Measurements from ENCODE around the gene GRID1.
A peak's percentile ranks its signal among the peaks of the same experiment; 100 is the strongest.

The GRID1 gene

GRCh38 chr10:85986777-85987176 is 379.8 kb downstream of the GRID1 start:
- no peak for TF ChIP-seq CTCF (IDR thresholded peaks at IDR 0.05; ENCODE audit: poor library complexity, severe bottlenecking)
- Histone ChIP-seq H3K9me3 (ENCODE audit: severe bottlenecking) (no peaks in the 10 kb centered on the region), H3K4me1 (ENCODE audit: insufficient read depth, poor library complexity, severe bottlenecking) (no peaks in the 10 kb centered on the region), H3K36me3 (ENCODE audit: low read depth) (no peaks in the 10 kb centered on the region), H3K27me3 (ENCODE audit: insufficient read depth, poor library complexity, severe bottlenecking) (no peaks in the 10 kb centered on the region), H3K27ac (ENCODE audit: poor library complexity, severe bottlenecking) (no peak overlapping the region), H3K4me3 (ENCODE audit: severe bottlenecking) (no peak overlapping the region)
- peak; percentile 80 for ATAC-seq (ENCODE audit: low read depth)
- no peak for DNase-seq (ENCODE audit: low spot score)

GRCh38 chr10:85983051-85983450 is 383.5 kb downstream of the GRID1 start:
- no peaks in the 10 kb centered on the region for H3K9me3 ChIP-seq (ENCODE audit: severe bottlenecking)
- no peak for DNase-seq (ENCODE audit: low spot score)
- H3K4me1 ChIP-seq (ENCODE audit: insufficient read depth, poor library complexity, severe bottlenecking): peaks cover 5% of the 10 kb centered on the region
- H3K4me3 ChIP-seq (ENCODE audit: severe bottlenecking): no peak overlapping the region
- ATAC-seq (ENCODE audit: low read depth): no peak
- TF ChIP-seq CTCF (IDR thresholded peaks at IDR 0.05; ENCODE audit: poor library complexity, severe bottlenecking): no peak
- H3K27me3 ChIP-seq (ENCODE audit: insufficient read depth, poor library complexity, severe bottlenecking): no peaks in the 10 kb centered on the region
- no peak overlapping the region for H3K27ac ChIP-seq (ENCODE audit: poor library complexity, severe bottlenecking)
- no peaks in the 10 kb centered on the region for H3K36me3 ChIP-seq (ENCODE audit: low read depth)

DNA sequence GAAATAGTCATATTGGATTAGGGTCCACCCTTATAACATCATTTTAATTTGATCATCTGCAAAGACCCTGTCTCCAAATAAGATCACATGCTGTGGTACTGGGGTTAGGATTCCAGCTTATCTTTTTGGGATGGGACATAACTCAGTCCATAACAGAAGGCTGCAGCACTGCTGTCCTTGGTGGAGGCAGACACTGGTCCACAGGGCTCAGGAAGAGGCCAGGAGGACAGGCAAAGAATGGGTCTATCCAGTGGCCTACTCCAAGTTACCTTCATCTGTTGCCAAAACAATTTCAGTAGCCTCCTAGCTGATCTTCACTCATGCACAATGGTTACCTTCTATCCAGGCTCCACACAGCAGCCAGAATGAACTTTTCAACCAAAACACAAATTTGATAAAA is 387.0 kb downstream of the GRID1 start:
- no peak overlapping the region for H3K27ac ChIP-seq (ENCODE audit: poor library complexity, severe bottlenecking)
- peaks cover 5% of the 10 kb centered on the region for H3K4me1 ChIP-seq (ENCODE audit: insufficient read depth, poor library complexity, severe bottlenecking)
- ATAC-seq (ENCODE audit: low read depth) (no peak), DNase-seq (ENCODE audit: low spot score) (no peak)
- no peaks in the 10 kb centered on the region for H3K27me3 ChIP-seq (ENCODE audit: insufficient read depth, poor library complexity, severe bottlenecking)
- no peaks in the 10 kb centered on the region for H3K36me3 ChIP-seq (ENCODE audit: low read depth)
- H3K4me3 ChIP-seq (ENCODE audit: severe bottlenecking): no peak overlapping the region
- TF ChIP-seq CTCF (IDR thresholded peaks at IDR 0.05; ENCODE audit: poor library complexity, severe bottlenecking): no peak
- H3K9me3 ChIP-seq (ENCODE audit: severe bottlenecking): no peaks in the 10 kb centered on the region

GRCh38 chr10:85978566-85979358 is 387.8 kb downstream of the GRID1 start:
- H3K36me3 ChIP-seq (ENCODE audit: low read depth): no peaks in the 10 kb centered on the region
- H3K4me3 ChIP-seq (ENCODE audit: severe bottlenecking): no peak overlapping the region
- no peaks in the 10 kb centered on the region for H3K27me3 ChIP-seq (ENCODE audit: insufficient read depth, poor library complexity, severe bottlenecking)
- no peak for TF ChIP-seq CTCF (IDR thresholded peaks at IDR 0.05; ENCODE audit: poor library complexity, severe bottlenecking)
- peaks cover 5% of the 10 kb centered on the region for H3K4me1 ChIP-seq (ENCODE audit: insufficient read depth, poor library complexity, severe bottlenecking)
- peak; percentile 98 for ATAC-seq (ENCODE audit: low read depth)
- H3K27ac ChIP-seq (ENCODE audit: poor library complexity, severe bottlenecking): peak overlapping the region; percentile 48
- DNase-seq (ENCODE audit: low spot score): no peak
- H3K9me3 ChIP-seq (ENCODE audit: severe bottlenecking): no peaks in the 10 kb centered on the region

DNA sequence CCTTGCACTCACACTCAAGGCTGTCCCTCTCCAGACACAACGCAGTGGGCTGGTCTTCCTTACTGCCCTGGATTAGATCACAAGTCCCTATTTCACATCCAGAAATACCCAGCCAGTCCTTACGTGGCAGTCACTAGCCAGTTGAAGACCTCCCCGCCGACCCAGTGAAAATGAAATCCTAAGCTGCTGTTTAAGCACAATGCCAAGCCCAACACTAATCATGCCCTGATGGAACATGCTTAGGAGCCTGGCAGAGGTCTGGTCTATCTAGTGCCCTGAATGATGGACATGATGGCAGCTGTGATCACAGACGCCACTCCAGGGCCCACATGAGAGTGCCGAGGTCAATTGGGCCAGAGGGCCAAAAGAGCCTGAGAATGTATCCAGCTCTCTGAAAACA is 389.0 kb downstream of the GRID1 start:
- TF ChIP-seq CTCF (IDR thresholded peaks at IDR 0.05; ENCODE audit: poor library complexity, severe bottlenecking): no peak
- Histone ChIP-seq H3K27ac (ENCODE audit: poor library complexity, severe bottlenecking) (peak overlapping the region; percentile 48), H3K9me3 (ENCODE audit: severe bottlenecking) (no peaks in the 10 kb centered on the region), H3K4me1 (ENCODE audit: insufficient read depth, poor library complexity, severe bottlenecking) (peaks cover 5% of the 10 kb centered on the region), H3K36me3 (ENCODE audit: low read depth) (no peaks in the 10 kb centered on the region), H3K4me3 (ENCODE audit: severe bottlenecking) (no peak overlapping the region), H3K27me3 (ENCODE audit: insufficient read depth, poor library complexity, severe bottlenecking) (no peaks in the 10 kb centered on the region)
- ATAC-seq (ENCODE audit: low read depth): no peak
- DNase-seq (ENCODE audit: low spot score): no peak
